CD14-positive monocyte (primary cell): ENCODE measurements around the gene CCRL2. TPM values are rescaled to one million over a fixed set of nuclear protein-coding genes. Genes with fewer than 3 reads are reported as not detected.
"Not testable (repeated sequence)": the region's sequence is repeated elsewhere in the genome, so short reads cannot be mapped to it uniquely, and the experiment has no call there.

Experiments used
- DNase-seq, 3 donors: peaks; one replicate each; pipeline ENCODE4 v3.0.0-alpha.2; 2011 to 2022
- H2AFZ ChIP-seq: 2 replicates; pipeline ENCODE4 v1.6.0; 2012; ENCODE audit warnings: mild to moderate bottlenecking, low read depth, low read length, inconsistent platforms; ENCODE audit not compliant: insufficient read depth, poor library complexity, severe bottlenecking
- H3K27ac ChIP-seq, 2 donors: 1 replicate in 1 of 2; 2 replicates in 1 of 2; pipeline ENCODE4 v1.5.1; 2012 to 2013; ENCODE audit warnings: low read length in 2 of 2, control low read depth in 1 of 2, inconsistent platforms in 1 of 2, low read depth in 1 of 2, mild to moderate bottlenecking in 1 of 2
- H3K27me3 ChIP-seq, 2 donors: one replicate each; pipeline versions ENCODE4 v1.6.0 to v1.6.1; 2011 to 2013; ENCODE audit warnings: low read length in 2 of 2; ENCODE audit not compliant: control insufficient read depth in 2 of 2, insufficient read depth in 2 of 2
- H3K36me3 ChIP-seq, 2 donors: replicated peaks in 1 of 2; 1 replicate in 1 of 2; 2 replicates in 1 of 2; pipeline versions ENCODE4 v1.5.1 to v1.6.1; 2012 to 2013; ENCODE audit warnings: low read length in 2 of 2, control low read depth in 1 of 2, inconsistent platforms in 1 of 2, mild to moderate bottlenecking in 1 of 2; ENCODE audit not compliant: insufficient read depth in 2 of 2, control insufficient read depth in 1 of 2
- H3K4me1 ChIP-seq, 2 donors: 1 replicate in 1 of 2; 2 replicates in 1 of 2; pipeline versions ENCODE4 v1.5.1 to v1.6.1; 2012 to 2013; ENCODE audit warnings: low read length in 2 of 2, control low read depth in 1 of 2, inconsistent platforms in 1 of 2, mild to moderate bottlenecking in 1 of 2, moderate library complexity in 1 of 2; ENCODE audit not compliant: insufficient read depth in 2 of 2, control insufficient read depth in 1 of 2
- H3K4me2 ChIP-seq: replicated peaks from 2 replicates; pipeline ENCODE3; 2012; ENCODE audit warnings: low read length, moderate library complexity, mild to moderate bottlenecking; ENCODE audit not compliant: poor library complexity, severe bottlenecking; ENCODE audit errors: extremely low read depth
- H3K4me3 ChIP-seq, 3 experiments: fragments of 200-600 bp in 1 of 3; sonication (generic) in 1 of 3; replicated peaks in 1 of 3; 1 replicate in 2 of 3; 2 replicates in 1 of 3; pipeline ENCODE4 v1.5.1; 2011 to 2013; ENCODE audit warnings: low read length in 3 of 3, mild to moderate bottlenecking in 3 of 3, control low read depth in 2 of 3, low read depth in 2 of 3, inconsistent platforms in 1 of 3, moderate library complexity in 1 of 3
- H3K79me2 ChIP-seq: 2 replicates; pipeline ENCODE4 v1.6.0; 2012; ENCODE audit warnings: mild to moderate bottlenecking, control low read depth, inconsistent platforms, low read length, moderate library complexity; ENCODE audit not compliant: insufficient read depth
- H3K9ac ChIP-seq: 2 replicates; pipeline ENCODE4 v1.6.0; 2017; ENCODE audit warnings: low read length, mild to moderate bottlenecking; ENCODE audit not compliant: insufficient read depth, poor library complexity, severe bottlenecking
- H3K9me3 ChIP-seq, 2 donors: replicated peaks in 1 of 2; 1 replicate in 1 of 2; 2 replicates in 1 of 2; pipeline versions ENCODE4 v1.5.1 to v1.6.1; 2012 to 2013; ENCODE audit warnings: low read length in 2 of 2, control low read depth in 1 of 2; ENCODE audit not compliant: control insufficient read depth in 1 of 2, insufficient read depth in 1 of 2
- H4K20me1 ChIP-seq: 2 replicates; pipeline ENCODE4 v1.6.0; 2012; ENCODE audit warnings: mild to moderate bottlenecking, low read length, control low read depth, moderate library complexity; ENCODE audit not compliant: insufficient read depth
- H3K27ac Mint-ChIP-seq, 7 donors: one replicate each; pipeline ENCODE4 v1.8.0; 2020; ENCODE audit warnings: mild to moderate bottlenecking in 7 of 7, mixed read lengths in 7 of 7, moderate library complexity in 6 of 7, inconsistent platforms in 2 of 7
- H3K27me3 Mint-ChIP-seq, 3 donors: one replicate each; pipeline ENCODE4 v1.8.0; 2021 to 2022; ENCODE audit warnings: low read depth in 3 of 3, mild to moderate bottlenecking in 3 of 3, mixed read lengths in 3 of 3, moderate library complexity in 3 of 3, inconsistent platforms in 1 of 3
- H3K36me3 Mint-ChIP-seq, 2 donors: one replicate each; pipeline ENCODE4 v1.8.0; 2020; ENCODE audit warnings: mixed read lengths in 2 of 2, inconsistent platforms in 1 of 2, mild to moderate bottlenecking in 1 of 2
- H3K4me1 Mint-ChIP-seq: one replicate; pipeline ENCODE4 v1.8.0; 2020; ENCODE audit warnings: mild to moderate bottlenecking, mixed read lengths
- H3K4me3 Mint-ChIP-seq, 2 donors: one replicate each; pipeline ENCODE4 v1.8.0; 2020; ENCODE audit warnings: mild to moderate bottlenecking in 2 of 2, mixed read lengths in 2 of 2, moderate library complexity in 1 of 2
- H3K9me3 Mint-ChIP-seq, 7 donors: one replicate each; pipeline ENCODE4 v1.8.0; 2020 to 2022; ENCODE audit warnings: mixed read lengths in 7 of 7, mild to moderate bottlenecking in 6 of 7, moderate library complexity in 6 of 7, inconsistent platforms in 2 of 7
- WGBS: methylation state at CpG from one replicate; pipeline ENCODE4 v1.1.5; 2013; ENCODE audit warnings: missing lambda C conversion rate; ENCODE audit not compliant: insufficient coverage; 5-methylcytosine and 5-hydroxymethylcytosine counted together
- intact Hi-C, 2 donors: fragments of 100-400 bp; cut with micrococcal nuclease; formaldehyde crosslinking; loops; one replicate each; pipeline versions ENCODE4 v1.15.0 to v1.15.1; 2023
- polyA plus RNA-seq, 3 donors: library from polyadenylated mRNA; depleted of rRNA in 1 of 3; unstranded in 2 of 3; stranded (reverse) in 1 of 3; fragments of 300-500 nt in 2 of 3; fragments of >200 nt in 1 of 3; fragmentation: Illumina TruSeq in 2 of 3; gene quantifications; 1 replicate in 2 of 3; 2 replicates in 1 of 3; pipeline ENCODE4 v1.2.3, GENCODE V29; 2012 to 2021
- TF ChIP-seq, protein P1 (sequence below): fragments of 200-600 bp; IDR thresholded peaks from one replicate; pipeline ENCODE4 v1.8.0; 2022; ENCODE audit warnings: antibody characterized with exemption, mild to moderate bottlenecking

CCRL2 gene
- polyA plus RNA-seq, 3 donors: 10.2 to 15.3 (median 11.7) TPM

DNA sequence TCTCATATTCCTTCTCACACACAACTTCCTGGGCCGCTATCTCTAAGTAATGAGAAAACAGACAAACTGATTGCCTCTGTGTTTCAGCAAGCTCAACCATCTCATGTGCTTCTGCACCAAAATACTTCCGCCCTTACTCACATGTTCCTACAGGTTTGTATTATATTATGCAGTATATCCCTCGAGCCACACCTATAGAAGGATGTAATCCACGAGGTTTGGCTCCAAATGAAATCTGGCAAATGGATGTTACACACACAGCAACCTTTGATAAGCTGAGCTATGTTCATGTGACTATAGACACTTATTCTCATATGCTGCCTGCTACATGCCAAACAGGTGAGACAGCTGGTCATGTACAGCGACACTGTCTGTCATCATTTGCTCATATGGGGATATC lies 22.6 kb downstream of the CCRL2 start:
- no peak for DNase-seq
- H3K27ac ChIP-seq: no peak overlapping the region
- no peaks in the 10 kb centered on the region for H4K20me1 ChIP-seq
- no peaks in the 10 kb centered on the region for H3K36me3 ChIP-seq
- no peak overlapping the region for H3K4me2 ChIP-seq
- H3K9me3 Mint-ChIP-seq: peaks cover 11 to 19% (median 15%) of the 10 kb centered on the region in 7 donors
- H3K4me3 ChIP-seq: no peak overlapping the region
- no peaks in the 10 kb centered on the region for H3K27me3 ChIP-seq
- H2AFZ ChIP-seq: no peak overlapping the region
- intact Hi-C loops: no loop called here
- H3K4me3 Mint-ChIP-seq: no peak overlapping the region
- peaks cover 11 to 15% of the 10 kb centered on the region in 2 donors for H3K9me3 ChIP-seq
- H3K27me3 Mint-ChIP-seq: no peaks in the 10 kb centered on the region
- H3K9ac ChIP-seq: no peak overlapping the region
- WGBS: no CpG with 5 or more reads among the region's 5 CpGs
- H3K27ac Mint-ChIP-seq: no peak overlapping the region
- no peaks in the 10 kb centered on the region for H3K79me2 ChIP-seq
- H3K4me1 Mint-ChIP-seq: peaks cover 15% of the 10 kb centered on the region
- H3K36me3 Mint-ChIP-seq: peaks cover 0 to 2% of the 10 kb centered on the region in 2 donors
- TF ChIP-seq, protein P1, sequence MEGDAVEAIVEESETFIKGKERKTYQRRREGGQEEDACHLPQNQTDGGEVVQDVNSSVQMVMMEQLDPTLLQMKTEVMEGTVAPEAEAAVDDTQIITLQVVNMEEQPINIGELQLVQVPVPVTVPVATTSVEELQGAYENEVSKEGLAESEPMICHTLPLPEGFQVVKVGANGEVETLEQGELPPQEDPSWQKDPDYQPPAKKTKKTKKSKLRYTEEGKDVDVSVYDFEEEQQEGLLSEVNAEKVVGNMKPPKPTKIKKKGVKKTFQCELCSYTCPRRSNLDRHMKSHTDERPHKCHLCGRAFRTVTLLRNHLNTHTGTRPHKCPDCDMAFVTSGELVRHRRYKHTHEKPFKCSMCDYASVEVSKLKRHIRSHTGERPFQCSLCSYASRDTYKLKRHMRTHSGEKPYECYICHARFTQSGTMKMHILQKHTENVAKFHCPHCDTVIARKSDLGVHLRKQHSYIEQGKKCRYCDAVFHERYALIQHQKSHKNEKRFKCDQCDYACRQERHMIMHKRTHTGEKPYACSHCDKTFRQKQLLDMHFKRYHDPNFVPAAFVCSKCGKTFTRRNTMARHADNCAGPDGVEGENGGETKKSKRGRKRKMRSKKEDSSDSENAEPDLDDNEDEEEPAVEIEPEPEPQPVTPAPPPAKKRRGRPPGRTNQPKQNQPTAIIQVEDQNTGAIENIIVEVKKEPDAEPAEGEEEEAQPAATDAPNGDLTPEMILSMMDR: no peak
- H3K4me1 ChIP-seq: peaks cover 0 to 8% of the 10 kb centered on the region in 2 donors

DNA sequence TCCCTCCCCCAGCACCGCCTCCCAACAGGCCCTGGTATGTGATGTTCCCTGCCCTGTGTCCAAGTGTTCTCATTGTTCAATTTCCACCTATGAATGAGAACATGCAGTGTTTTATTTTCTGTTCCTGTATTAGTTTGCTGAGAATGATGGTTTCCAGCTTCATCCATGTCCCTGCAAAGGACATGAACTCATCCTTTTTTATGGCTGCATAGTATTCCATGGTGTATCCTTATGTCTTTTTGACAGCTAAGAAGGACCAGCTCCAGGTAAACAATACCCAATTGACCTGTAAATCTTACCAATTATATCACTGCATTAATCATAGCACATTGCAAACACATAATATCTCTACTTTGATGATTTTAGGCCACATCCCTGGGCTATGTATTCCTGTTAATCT lies 23.8 kb downstream of the CCRL2 start:
- H3K9ac ChIP-seq, H3K4me3 Mint-ChIP-seq, H3K4me2 ChIP-seq, H3K4me3 ChIP-seq, H3K27ac ChIP-seq, H3K36me3 ChIP-seq, H3K27me3 Mint-ChIP-seq, DNase-seq, H3K27ac Mint-ChIP-seq, H3K27me3 ChIP-seq, H2AFZ ChIP-seq, H3K4me1 ChIP-seq, H4K20me1 ChIP-seq, H3K79me2 ChIP-seq, intact Hi-C loops, H3K36me3 Mint-ChIP-seq: not testable (repeated sequence)
- WGBS: no CpG with 5 or more reads among the region's 1 CpG
- H3K4me1 Mint-ChIP-seq: peaks cover 15% of the 10 kb centered on the region
- peaks cover 11 to 19% (median 15%) of the 10 kb centered on the region in 7 donors for H3K9me3 Mint-ChIP-seq
- H3K9me3 ChIP-seq: peaks cover 11 to 15% of the 10 kb centered on the region in 2 donors

DNA sequence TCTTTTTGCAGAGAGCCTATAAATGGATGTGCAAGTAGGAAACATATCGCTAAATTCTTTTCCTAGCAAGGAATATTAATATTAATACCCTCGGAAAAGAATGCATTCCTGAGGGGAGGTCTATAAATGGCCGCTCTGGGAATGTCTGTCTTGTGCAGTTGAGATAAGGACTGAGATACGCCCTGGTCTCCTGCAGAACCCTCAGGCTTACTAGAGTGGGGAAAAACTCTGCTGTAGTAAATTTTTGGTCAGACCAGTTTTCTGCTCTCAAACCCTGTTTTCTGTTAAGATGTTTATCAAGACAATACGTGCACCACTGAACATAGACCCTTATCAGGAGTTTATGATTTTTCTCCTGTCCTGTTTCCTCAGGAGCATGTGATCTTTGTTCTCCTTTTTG lies 24.8 kb downstream of the CCRL2 start:
- H3K27ac ChIP-seq, H3K27me3 Mint-ChIP-seq, H3K4me3 Mint-ChIP-seq, H3K4me2 ChIP-seq, H2AFZ ChIP-seq, H3K27ac Mint-ChIP-seq, H3K9ac ChIP-seq, H3K79me2 ChIP-seq, H3K4me1 ChIP-seq, H3K27me3 ChIP-seq, H3K4me3 ChIP-seq, H4K20me1 ChIP-seq, H3K36me3 Mint-ChIP-seq, DNase-seq, intact Hi-C loops, H3K36me3 ChIP-seq: not testable (repeated sequence)
- WGBS: no CpG with 5 or more reads among the region's 5 CpGs
- Mint-ChIP-seq H3K4me1 (peaks cover 15% of the 10 kb centered on the region), H3K9me3 (peaks cover 11 to 19% (median 15%) of the 10 kb centered on the region in 7 donors)
- H3K9me3 ChIP-seq: peaks cover 11 to 15% of the 10 kb centered on the region in 2 donors

DNA sequence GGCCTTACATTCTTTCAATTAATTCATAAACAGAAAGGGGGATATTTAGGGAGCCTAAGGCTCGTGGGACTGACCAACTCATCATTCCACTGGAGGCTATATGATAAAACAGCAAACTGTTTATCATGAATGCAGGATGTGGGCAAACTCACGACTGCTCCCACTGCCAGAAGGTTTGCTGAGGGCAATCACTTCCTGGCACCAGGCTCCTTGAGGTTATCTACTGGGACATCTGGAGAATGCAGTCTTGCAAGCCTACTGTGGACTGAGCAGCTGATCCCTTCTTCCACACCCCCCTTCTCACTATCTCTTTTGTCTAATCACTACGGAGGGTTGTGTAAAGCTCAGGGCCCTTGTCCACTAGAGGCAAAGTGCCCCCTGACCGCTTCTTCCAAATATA lies 26.1 kb downstream of the CCRL2 start:
- H3K4me2 ChIP-seq, H3K9ac ChIP-seq, H3K4me1 ChIP-seq, H4K20me1 ChIP-seq, intact Hi-C loops, H3K4me3 Mint-ChIP-seq, H3K4me3 ChIP-seq, H3K79me2 ChIP-seq, H3K27ac ChIP-seq, H3K27me3 Mint-ChIP-seq, DNase-seq, H3K27me3 ChIP-seq, H3K36me3 Mint-ChIP-seq, H3K36me3 ChIP-seq, H2AFZ ChIP-seq: not testable (repeated sequence)
- H3K9me3 Mint-ChIP-seq: peaks cover 11 to 19% (median 15%) of the 10 kb centered on the region in 7 donors
- H3K27ac Mint-ChIP-seq: peak overlapping the region in 2 of 7 donors; percentile 36 to 44
- WGBS: 64% methylated on average over 2 of the region's 4 CpGs
- peaks cover 11 to 15% of the 10 kb centered on the region in 2 donors for H3K9me3 ChIP-seq
- H3K4me1 Mint-ChIP-seq: peaks cover 13% of the 10 kb centered on the region
